Measurements from ENCODE around the gene ISCA2.

DNA sequence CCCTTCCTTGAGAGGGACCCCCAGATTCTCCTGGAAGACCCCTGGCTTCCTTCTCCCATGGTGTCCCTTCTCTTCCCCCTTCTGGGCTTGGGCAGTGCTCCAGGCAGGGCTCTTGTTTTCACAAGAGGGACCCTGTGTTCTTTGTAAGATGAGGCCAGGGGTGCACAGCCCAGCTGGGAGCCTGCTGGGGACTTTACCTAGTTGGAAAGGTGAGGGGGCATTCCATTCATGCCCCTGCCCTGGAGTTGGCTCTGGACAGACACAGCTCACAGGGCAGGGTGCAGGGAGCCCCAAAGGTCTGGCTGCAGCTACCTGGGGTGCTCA, 31.2 kb downstream of the ISCA2 start:
- TF ChIP-seq POLR2A (IDR thresholded peaks at IDR 0.05): no peak
- TF ChIP-seq, protein P1, sequence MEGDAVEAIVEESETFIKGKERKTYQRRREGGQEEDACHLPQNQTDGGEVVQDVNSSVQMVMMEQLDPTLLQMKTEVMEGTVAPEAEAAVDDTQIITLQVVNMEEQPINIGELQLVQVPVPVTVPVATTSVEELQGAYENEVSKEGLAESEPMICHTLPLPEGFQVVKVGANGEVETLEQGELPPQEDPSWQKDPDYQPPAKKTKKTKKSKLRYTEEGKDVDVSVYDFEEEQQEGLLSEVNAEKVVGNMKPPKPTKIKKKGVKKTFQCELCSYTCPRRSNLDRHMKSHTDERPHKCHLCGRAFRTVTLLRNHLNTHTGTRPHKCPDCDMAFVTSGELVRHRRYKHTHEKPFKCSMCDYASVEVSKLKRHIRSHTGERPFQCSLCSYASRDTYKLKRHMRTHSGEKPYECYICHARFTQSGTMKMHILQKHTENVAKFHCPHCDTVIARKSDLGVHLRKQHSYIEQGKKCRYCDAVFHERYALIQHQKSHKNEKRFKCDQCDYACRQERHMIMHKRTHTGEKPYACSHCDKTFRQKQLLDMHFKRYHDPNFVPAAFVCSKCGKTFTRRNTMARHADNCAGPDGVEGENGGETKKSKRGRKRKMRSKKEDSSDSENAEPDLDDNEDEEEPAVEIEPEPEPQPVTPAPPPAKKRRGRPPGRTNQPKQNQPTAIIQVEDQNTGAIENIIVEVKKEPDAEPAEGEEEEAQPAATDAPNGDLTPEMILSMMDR (IDR thresholded peaks at IDR 0.05): no peak

Data from thyroid gland (tissue), 4 donors.